ENCODE measurements around the gene PIN4. TPM values are rescaled to one million over a fixed set of nuclear protein-coding genes. Genes with fewer than 3 reads are reported as not detected.

The PIN4 gene
- 17.2 and 19.4 TPM in 2 replicates for total RNA-seq (2022)
- Bru-seq, nascent RNA = percentile 60 among the genes with signal in this experiment
- BruChase-seq, experiment 1, labeled RNA remaining after a 6-hour chase = percentile 57 among the genes with signal in this experiment
- BruChase-seq, experiment 2, labeled RNA remaining after a 2-hour chase = percentile 55 among the genes with signal in this experiment
- long read RNA-seq, transcript PIN4-203 (4 exons, 1,321 nt) = major isoform, 200 of 214 reads
- long read RNA-seq, partial matches to known transcripts = 3 of 214 reads
- long read RNA-seq, other reads (novel, unspliced or antisense) = 7 of 214 reads

GRCh38 chrX:72181178-72182125 lies at the start of gene PIN4:
PIN4 (plus strand) TSS chrX:72181757; CDS start chrX:72181786, 29 bp downstream.
- Mint-ChIP-seq H3K4me1 (ENCODE audit: low read depth, unreplicated experiment) (no peaks in the 10 kb centered on the region), H3K27ac (ENCODE audit: unreplicated experiment) (no peak within 1 kb of the TSS), H3K4me3 (ENCODE audit: low read depth, unreplicated experiment) (no peak within 1 kb of the TSS), H3K27me3 (ENCODE audit: unreplicated experiment) (no peaks in the 10 kb centered on the region), H3K9me3 (ENCODE audit: low read depth, unreplicated experiment) (no peaks in the 10 kb centered on the region), H3K36me3 (ENCODE audit: insufficient read depth, unreplicated experiment) (no peaks in the 10 kb centered on the region)
- DNase-seq = peak; percentile 89
- BruUV-seq (replicated peaks) = no TSS peak
- CTCF ChIA-PET = interaction anchor here (1.2 kb wide), 1 partner anchor 9 kb away, joined by 5 read pairs; no protein-coding TSS in a partner anchor
- intact Hi-C loops (cut with micrococcal nuclease; ENCODE audit: unreplicated experiment) = no loop called here
- no peak for TF ChIP-seq CTCF (IDR thresholded peaks at IDR 0.05; ENCODE audit: unreplicated experiment)

- Mint-ChIP-seq H3K27ac (ENCODE audit: unreplicated experiment) (no peak overlapping the region), H3K9me3 (ENCODE audit: low read depth, unreplicated experiment) (no peaks in the 10 kb centered on the region), H3K27me3 (ENCODE audit: unreplicated experiment) (peaks cover 74% of the 10 kb centered on the region), H3K4me3 (ENCODE audit: low read depth, unreplicated experiment) (peak overlapping the region; percentile 64), H3K36me3 (ENCODE audit: insufficient read depth, unreplicated experiment) (peaks cover 5% of the 10 kb centered on the region), H3K4me1 (ENCODE audit: low read depth, unreplicated experiment) (peaks cover 8% of the 10 kb centered on the region)
- TF ChIP-seq CTCF (IDR thresholded peaks at IDR 0.05; ENCODE audit: unreplicated experiment) = no peak
- no peak for DNase-seq
- no TSS peak for BruUV-seq (replicated peaks)
- intact Hi-C loops (cut with micrococcal nuclease; ENCODE audit: unreplicated experiment) = no loop called here
- CTCF ChIA-PET = no interaction called here
These were observed 49.1 kb upstream of the PIN4 start for GRCh38 chrX:72132456-72132855.

GRCh38 chrX:72133851-72134546 lies 47.6 kb upstream of the PIN4 start:
- Mint-ChIP-seq H3K4me1 (ENCODE audit: low read depth, unreplicated experiment) (peaks cover 8% of the 10 kb centered on the region), H3K27ac (ENCODE audit: unreplicated experiment) (no peak overlapping the region), H3K4me3 (ENCODE audit: low read depth, unreplicated experiment) (no peak overlapping the region), H3K27me3 (ENCODE audit: unreplicated experiment) (peaks cover 67% of the 10 kb centered on the region), H3K9me3 (ENCODE audit: low read depth, unreplicated experiment) (no peaks in the 10 kb centered on the region), H3K36me3 (ENCODE audit: insufficient read depth, unreplicated experiment) (peaks cover 5% of the 10 kb centered on the region)
- intact Hi-C loops (cut with micrococcal nuclease; ENCODE audit: unreplicated experiment) = no loop called here
- BruUV-seq (replicated peaks) = no TSS peak
- TF ChIP-seq CTCF (IDR thresholded peaks at IDR 0.05; ENCODE audit: unreplicated experiment) = no peak
- DNase-seq = no peak
- CTCF ChIA-PET = no interaction called here

- H3K4me1 Mint-ChIP-seq (ENCODE audit: low read depth, unreplicated experiment) = no peaks in the 10 kb centered on the region
- H3K9me3 Mint-ChIP-seq (ENCODE audit: low read depth, unreplicated experiment) = no peaks in the 10 kb centered on the region
- no TSS peak for BruUV-seq (replicated peaks)
- H3K4me3 Mint-ChIP-seq (ENCODE audit: low read depth, unreplicated experiment) = no peak overlapping the region
- H3K36me3 Mint-ChIP-seq (ENCODE audit: insufficient read depth, unreplicated experiment) = no peaks in the 10 kb centered on the region
- TF ChIP-seq CTCF (IDR thresholded peaks at IDR 0.05; ENCODE audit: unreplicated experiment) = no peak
- DNase-seq = no peak
- intact Hi-C loops (cut with micrococcal nuclease; ENCODE audit: unreplicated experiment) = no loop called here
- no peak overlapping the region for H3K27ac Mint-ChIP-seq (ENCODE audit: unreplicated experiment)
- peaks cover 70% of the 10 kb centered on the region for H3K27me3 Mint-ChIP-seq (ENCODE audit: unreplicated experiment)
- CTCF ChIA-PET = no interaction called here
These were observed 43.6 kb upstream of the PIN4 start for GRCh38 chrX:72137846-72138495.
